ENCODE results near the gene DUSP5.

The DUSP5 gene

GRCh38 chr10:110510730-110511129, 13.0 kb downstream of the DUSP5 start:
- H3K4me1 ChIP-seq (ENCODE audit: control insufficient read depth, insufficient read depth, low read length): no peaks in the 10 kb centered on the region; the same call in 1 of the 2 replicates
- H3K36me3 ChIP-seq (ENCODE audit: control insufficient read depth in 2 of 2, insufficient read depth in 1 of 2, low read length in 2 of 2): peaks cover 9 to 87% of the 10 kb centered on the region in 2 experiments; a peak in 2 of 3 replicates
- H3K4me3 ChIP-seq (ENCODE audit: low read depth, low read length): no peak overlapping the region
- POLR2A ChIA-PET: no interaction called here
- H3K27ac ChIP-seq (ENCODE audit: extremely low read depth, low read depth, low read length): no peak overlapping the region
- no peaks in the 10 kb centered on the region for H3K9me3 ChIP-seq (ENCODE audit: control insufficient read depth, insufficient read depth, low read depth, low read length)
- CTCF ChIA-PET: no interaction called here
- TF ChIP-seq ZNF280D (tag by site-specific recombination; IDR thresholded peaks at IDR 0.05): no peak

GRCh38 chr10:110511734-110512449, 14.2 kb downstream of the DUSP5 start:
- no peak overlapping the region for H3K27ac ChIP-seq (ENCODE audit: extremely low read depth, low read depth, low read length)
- TF ChIP-seq WT1 (tag by site-specific recombination; IDR thresholded peaks at IDR 0.05) (no peak), ZNF501 (tag by site-specific recombination; IDR thresholded peaks at IDR 0.05) (no peak), ZNF341 (tag by site-specific recombination; IDR thresholded peaks at IDR 0.05; ENCODE audit: low read depth) (no peak), PBX3 (CRISPR knock-in tag; IDR thresholded peaks at IDR 0.05) (no peak), ZNF473 (tag by site-specific recombination; IDR thresholded peaks at IDR 0.05) (no peak), ZNF701 (tag by site-specific recombination; IDR thresholded peaks at IDR 0.05) (no peak), ZNF521 (tag by site-specific recombination; IDR thresholded peaks at IDR 0.05) (no peak), ZFP69B (tag by site-specific recombination; IDR thresholded peaks at IDR 0.05) (no peak), ZNF184 (tag by site-specific recombination; IDR thresholded peaks at IDR 0.05) (no peak), SP2 (tag by site-specific recombination; IDR thresholded peaks at IDR 0.05) (no peak), ZNF274 (IDR thresholded peaks at IDR 0.05; ENCODE audit: low read length) (no peak), ZNF274 (tag by site-specific recombination; IDR thresholded peaks at IDR 0.05; ENCODE audit: borderline replicate concordance) (no peak), ZSCAN18 (tag by site-specific recombination; IDR thresholded peaks at IDR 0.05) (no peak), PATZ1 (tag by site-specific recombination; IDR thresholded peaks at IDR 0.05) (no peak), ZBTB17 (tag by site-specific recombination; IDR thresholded peaks at IDR 0.05) (no peak)
- CTCF ChIA-PET: interaction anchor here (1.2 to 1.4 kb wide), 2 partner anchors 35 to 158 kb away, joined by 4 read pairs; no protein-coding TSS in a partner anchor

More at GRCh38 chr10:110511734-110512449, 14.2 kb downstream of the DUSP5 start:
- Histone ChIP-seq H3K36me3 (ENCODE audit: control insufficient read depth in 2 of 2, insufficient read depth in 1 of 2, low read length in 2 of 2) (peaks cover 9 to 75% of the 10 kb centered on the region in 2 experiments; a peak in 2 of 3 replicates), H3K4me3 (ENCODE audit: low read depth, low read length) (no peak overlapping the region), H3K9me3 (ENCODE audit: control insufficient read depth, insufficient read depth, low read depth, low read length) (no peaks in the 10 kb centered on the region), H3K4me1 (ENCODE audit: control insufficient read depth, insufficient read depth, low read length) (no peaks in the 10 kb centered on the region; the same call in 1 of the 2 replicates)
- POLR2A ChIA-PET: no interaction called here
